ENCODE measurements around the gene NOXA1.

DNA sequence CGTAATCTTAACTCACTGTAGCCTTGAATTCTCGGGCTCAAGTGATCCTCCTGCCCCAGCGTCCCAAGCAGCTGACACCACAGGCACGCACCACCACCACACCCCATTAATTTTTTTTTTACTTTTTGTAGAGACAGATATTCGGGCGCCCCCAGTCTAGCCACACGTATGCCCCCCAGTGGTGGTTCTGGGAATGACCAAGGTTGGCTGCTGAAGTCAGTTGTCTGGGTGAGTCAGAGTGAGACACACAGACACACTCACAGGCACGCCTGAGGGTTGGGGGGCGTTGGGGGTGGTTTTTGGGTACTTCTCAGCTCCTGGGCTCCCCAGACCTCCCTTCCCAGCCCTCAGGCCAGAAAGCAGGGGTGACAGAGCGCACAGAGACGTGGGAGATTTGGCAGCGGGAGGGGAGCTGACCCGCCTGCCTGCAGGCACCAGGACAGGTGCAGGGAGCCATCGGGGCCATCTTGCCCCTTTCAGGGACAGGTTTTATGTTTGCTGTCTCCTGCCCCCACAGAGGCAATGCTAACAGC, 22.1 kb downstream of the NOXA1 start:
- TF ChIP-seq, protein P1, sequence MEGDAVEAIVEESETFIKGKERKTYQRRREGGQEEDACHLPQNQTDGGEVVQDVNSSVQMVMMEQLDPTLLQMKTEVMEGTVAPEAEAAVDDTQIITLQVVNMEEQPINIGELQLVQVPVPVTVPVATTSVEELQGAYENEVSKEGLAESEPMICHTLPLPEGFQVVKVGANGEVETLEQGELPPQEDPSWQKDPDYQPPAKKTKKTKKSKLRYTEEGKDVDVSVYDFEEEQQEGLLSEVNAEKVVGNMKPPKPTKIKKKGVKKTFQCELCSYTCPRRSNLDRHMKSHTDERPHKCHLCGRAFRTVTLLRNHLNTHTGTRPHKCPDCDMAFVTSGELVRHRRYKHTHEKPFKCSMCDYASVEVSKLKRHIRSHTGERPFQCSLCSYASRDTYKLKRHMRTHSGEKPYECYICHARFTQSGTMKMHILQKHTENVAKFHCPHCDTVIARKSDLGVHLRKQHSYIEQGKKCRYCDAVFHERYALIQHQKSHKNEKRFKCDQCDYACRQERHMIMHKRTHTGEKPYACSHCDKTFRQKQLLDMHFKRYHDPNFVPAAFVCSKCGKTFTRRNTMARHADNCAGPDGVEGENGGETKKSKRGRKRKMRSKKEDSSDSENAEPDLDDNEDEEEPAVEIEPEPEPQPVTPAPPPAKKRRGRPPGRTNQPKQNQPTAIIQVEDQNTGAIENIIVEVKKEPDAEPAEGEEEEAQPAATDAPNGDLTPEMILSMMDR (IDR thresholded peaks at IDR 0.05), result peak; percentile 78 to 85 (median 80)
- TF ChIP-seq POLR2A (IDR thresholded peaks at IDR 0.05), result no peak

Measured in right lobe of liver (tissue), 4 donors.